AG04450 (cell line): ENCODE results near the gene C6orf120. TPM values are rescaled to one million over a fixed set of nuclear protein-coding genes. Genes with fewer than 3 reads are reported as not detected.

ENCODE experiments used
- CTCF ChIA-PET: fragments of 300-600, 350-600 bp; formaldehyde crosslinking; extraction: SDS; loops from one replicate; lab custom pipeline; 2022; ENCODE audit warnings: antibody characterized with exemption, inconsistent platforms; lab: Charles Lee
- POLR2A ChIA-PET: fragments of 350-600 bp; formaldehyde crosslinking; extraction: SDS; loops from one replicate; lab custom pipeline; 2021; ENCODE audit warnings: antibody characterized with exemption, inconsistent platforms; lab: Yijun Ruan, JAX
- DNase-seq: peaks from one replicate; pipeline ENCODE4 v3.0.0-alpha.2; 2011; ENCODE audit warnings: low read depth, low spot score
- H3K27ac ChIP-seq: one replicate; pipeline ENCODE4 v1.5.1; 2012; ENCODE audit warnings: low read depth, low read length, control low read depth
- H3K27me3 ChIP-seq: one replicate; pipeline ENCODE4 v1.6.0; 2012; ENCODE audit warnings: low read length; ENCODE audit not compliant: control insufficient read depth, insufficient read depth
- H3K4me3 ChIP-seq: 2 replicates; pipeline ENCODE4 v1.5.1; 2011; ENCODE audit warnings: mild to moderate bottlenecking, low read depth, low read length, control low read depth
- H3K9me3 ChIP-seq: 2 replicates; pipeline ENCODE4 v1.5.1; 2012; ENCODE audit warnings: low read length; ENCODE audit not compliant: control insufficient read depth, insufficient read depth
- CTCF ChIP-seq: IDR thresholded peaks from 2 replicates; pipeline ENCODE4 v1.5.1; 2011; ENCODE audit warnings: low read depth, low read length, control low read depth, inconsistent platforms
- polyA plus RNA-seq: library from polyadenylated mRNA; depleted of rRNA; stranded (reverse); fragments of >200 nt; gene quantifications from 2 replicates; pipeline ENCODE4 v1.2.3, GENCODE V29; 2011

C6orf120 gene
- polyA plus RNA-seq, 1 experiment, result 35.9 TPM

- Histone ChIP-seq H3K9me3 (no peaks in the 10 kb centered on the region; the same call in 1 of the 2 replicates), H3K27me3 (no peaks in the 10 kb centered on the region), H3K4me3 (no peak overlapping the region), H3K27ac (no peak overlapping the region)
- TF ChIP-seq CTCF, result no peak
- POLR2A ChIA-PET, result no interaction called here
- CTCF ChIA-PET, result no interaction called here
- DNase-seq, result no peak
Observed at GRCh38 chr6:169675011-169675410, 26.9 kb upstream of the C6orf120 start.

- no peak for DNase-seq
- no peak overlapping the region for H3K27ac ChIP-seq
- no peak overlapping the region for H3K4me3 ChIP-seq
- ChIA-PET POLR2A (no interaction called here), CTCF (interaction anchor here (0.6 kb wide), 1 partner anchor 81 kb away, joined by 4 read pairs; no protein-coding TSS in a partner anchor)
- H3K9me3 ChIP-seq, result peaks cover 4% of the 10 kb centered on the region; the same call in 1 of the 2 replicates
- no peak for TF ChIP-seq CTCF
- H3K27me3 ChIP-seq, result no peaks in the 10 kb centered on the region
Observed at GRCh38 chr6:169677096-169677495, 24.8 kb upstream of the C6orf120 start.

- CTCF ChIA-PET, result no interaction called here
- POLR2A ChIA-PET, result no interaction called here
Observed at GRCh38 chr6:169678342-169678741, 23.6 kb upstream of the C6orf120 start.

GRCh38 chr6:169684056-169684455, 17.9 kb upstream of the C6orf120 start:
- ChIA-PET POLR2A (no interaction called here), CTCF (no interaction called here)
- Histone ChIP-seq H3K4me3 (no peak overlapping the region), H3K27ac (no peak overlapping the region), H3K9me3 (peaks cover 6% of the 10 kb centered on the region), H3K27me3 (no peaks in the 10 kb centered on the region)
- no peak for TF ChIP-seq CTCF
- no peak for DNase-seq

More at GRCh38 chr6:169678342-169678741, 23.6 kb upstream of the C6orf120 start:
- H3K4me3 ChIP-seq, result no peak overlapping the region
- no peak for TF ChIP-seq CTCF
- DNase-seq, result no peak
- H3K27ac ChIP-seq, result no peak overlapping the region
- H3K9me3 ChIP-seq, result peaks cover 4% of the 10 kb centered on the region; the same call in 1 of the 2 replicates
- no peaks in the 10 kb centered on the region for H3K27me3 ChIP-seq

- ChIA-PET CTCF (interaction anchor here (0.8 kb wide), 1 partner anchor 14 kb away, joined by 3 read pairs; no protein-coding TSS in a partner anchor), POLR2A (no interaction called here)
- Histone ChIP-seq H3K9me3 (peaks cover 9% of the 10 kb centered on the region), H3K27me3 (no peaks in the 10 kb centered on the region), H3K27ac (no peak overlapping the region), H3K4me3 (no peak overlapping the region)
- TF ChIP-seq CTCF, result no peak
- no peak for DNase-seq
Observed at GRCh38 chr6:169685860-169686259, 16.1 kb upstream of the C6orf120 start.
